Measurements from ENCODE around the gene FGFR2. TPM values are rescaled to one million over a fixed set of nuclear protein-coding genes. Genes with fewer than 3 reads are reported as not detected.
"Not testable (repeated sequence)": the region's sequence is repeated elsewhere in the genome, so short reads cannot be mapped to it uniquely, and the experiment has no call there.

Gene FGFR2
- polyA plus RNA-seq, 1 donor from 2014 or later, result 14.8 TPM

DNA sequence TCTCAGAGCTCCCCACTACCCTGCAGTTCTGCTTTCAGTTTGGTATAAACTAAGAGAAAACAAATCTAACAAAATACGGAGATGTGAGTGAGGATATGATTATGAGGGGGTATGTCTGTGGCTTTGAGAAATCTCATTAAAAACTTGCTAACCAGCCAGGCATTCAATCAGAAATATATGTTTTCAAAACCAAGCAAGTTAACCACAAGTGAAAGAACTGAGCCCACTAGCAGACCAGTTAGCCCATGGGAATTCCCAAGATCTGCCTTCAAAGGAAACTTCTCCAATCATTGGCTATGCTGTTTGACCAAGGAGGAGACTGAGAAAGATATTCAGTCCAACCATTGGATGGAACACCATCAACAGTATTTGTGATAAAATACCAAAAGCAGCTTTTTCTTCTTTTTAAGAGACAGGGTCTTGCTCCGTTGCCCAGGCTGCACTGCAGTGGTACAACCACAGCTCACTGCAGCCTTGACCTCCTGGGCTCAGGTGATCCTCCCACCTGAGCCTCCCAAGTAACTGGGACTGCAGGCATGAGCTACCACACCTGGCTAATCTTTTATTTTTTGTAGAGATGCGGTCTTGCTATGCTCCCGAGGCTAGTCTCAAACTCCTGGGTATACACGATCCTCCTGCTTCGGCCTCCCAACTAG lies 41.2 kb downstream of the FGFR2 start:
- Histone ChIP-seq H3K27ac (ENCODE audit: low read length) (no peak overlapping the region), H4K20me1 (ENCODE audit: insufficient read depth) (no peaks in the 10 kb centered on the region), H3K9me2 (ENCODE audit: insufficient read depth, low read length) (no peaks in the 10 kb centered on the region), H3K4me3 (ENCODE audit: low read length) (no peak overlapping the region), H3K4me2 (ENCODE audit: low read length) (no peak overlapping the region), H3K9me3 (ENCODE audit: low read length) (no peaks in the 10 kb centered on the region), H3K36me3 (ENCODE audit: insufficient read depth, low read length) (no peaks in the 10 kb centered on the region), H3F3A (ENCODE audit: insufficient read depth, low read length, poor library complexity, severe bottlenecking) (no peaks in the 10 kb centered on the region), H3K27me3 (ENCODE audit: insufficient read depth, low read depth, low read length) (peaks cover 14% of the 10 kb centered on the region), H3K79me2 (replicated peaks; ENCODE audit: insufficient read depth, low read length) (no peaks in the 10 kb centered on the region), H3K9ac (ENCODE audit: low read length) (no peak overlapping the region), H2AFZ (ENCODE audit: low read depth, low read length) (no peak overlapping the region)
- no peak for TF ChIP-seq POLR2AphosphoS5 (IDR thresholded peaks at IDR 0.05)
- TF ChIP-seq EP300 (conservative IDR thresholded peaks at IDR 0.05; ENCODE audit: poor library complexity, severe bottlenecking), result no peak
- no peak for TF ChIP-seq EZH2 (IDR thresholded peaks at IDR 0.05; ENCODE audit: borderline replicate concordance, insufficient read depth, low read length, poor library complexity, severe bottlenecking)
- TF ChIP-seq TAF1 (IDR thresholded peaks at IDR 0.05; ENCODE audit: low read depth), result no peak
- TF ChIP-seq RAD21 (conservative IDR thresholded peaks at IDR 0.05), result no peak
- TF ChIP-seq, protein P1, sequence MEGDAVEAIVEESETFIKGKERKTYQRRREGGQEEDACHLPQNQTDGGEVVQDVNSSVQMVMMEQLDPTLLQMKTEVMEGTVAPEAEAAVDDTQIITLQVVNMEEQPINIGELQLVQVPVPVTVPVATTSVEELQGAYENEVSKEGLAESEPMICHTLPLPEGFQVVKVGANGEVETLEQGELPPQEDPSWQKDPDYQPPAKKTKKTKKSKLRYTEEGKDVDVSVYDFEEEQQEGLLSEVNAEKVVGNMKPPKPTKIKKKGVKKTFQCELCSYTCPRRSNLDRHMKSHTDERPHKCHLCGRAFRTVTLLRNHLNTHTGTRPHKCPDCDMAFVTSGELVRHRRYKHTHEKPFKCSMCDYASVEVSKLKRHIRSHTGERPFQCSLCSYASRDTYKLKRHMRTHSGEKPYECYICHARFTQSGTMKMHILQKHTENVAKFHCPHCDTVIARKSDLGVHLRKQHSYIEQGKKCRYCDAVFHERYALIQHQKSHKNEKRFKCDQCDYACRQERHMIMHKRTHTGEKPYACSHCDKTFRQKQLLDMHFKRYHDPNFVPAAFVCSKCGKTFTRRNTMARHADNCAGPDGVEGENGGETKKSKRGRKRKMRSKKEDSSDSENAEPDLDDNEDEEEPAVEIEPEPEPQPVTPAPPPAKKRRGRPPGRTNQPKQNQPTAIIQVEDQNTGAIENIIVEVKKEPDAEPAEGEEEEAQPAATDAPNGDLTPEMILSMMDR (IDR thresholded peaks at IDR 0.05; ENCODE audit: poor library complexity, severe bottlenecking), result no peak
- no peak for TF ChIP-seq REST (IDR thresholded peaks at IDR 0.05; ENCODE audit: borderline replicate concordance)
- TF ChIP-seq MXI1 (conservative IDR thresholded peaks at IDR 0.05; ENCODE audit: poor library complexity, severe bottlenecking), result no peak
- no peak for TF ChIP-seq SMC3 (conservative IDR thresholded peaks at IDR 0.05; ENCODE audit: poor library complexity)

DNA sequence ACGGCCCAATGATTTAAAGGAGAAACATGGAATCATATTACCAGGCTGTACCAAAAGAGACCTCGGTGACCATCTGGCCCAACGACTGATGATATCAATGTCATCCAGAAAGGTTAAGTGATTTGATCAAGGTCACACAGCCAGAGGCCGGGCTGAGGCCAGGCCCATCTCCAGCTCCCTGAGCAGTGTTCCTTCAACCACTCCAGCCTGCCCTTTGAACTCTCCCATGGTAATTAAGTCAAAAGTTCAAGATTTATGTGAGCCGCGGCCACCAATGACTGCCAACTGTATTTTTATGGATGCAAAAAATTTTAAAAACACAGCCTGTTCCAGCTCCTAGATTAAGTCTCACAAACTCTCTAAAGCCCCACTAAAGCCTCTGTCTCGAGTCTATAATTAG lies 41.8 kb downstream of the FGFR2 start:
- Histone ChIP-seq H3K36me3 (ENCODE audit: insufficient read depth, low read length) (no peaks in the 10 kb centered on the region), H3K4me3 (ENCODE audit: low read length) (no peak overlapping the region), H3K9me3 (ENCODE audit: low read length) (no peaks in the 10 kb centered on the region), H3K4me2 (ENCODE audit: low read length) (no peak overlapping the region), H3K9me2 (ENCODE audit: insufficient read depth, low read length) (no peaks in the 10 kb centered on the region), H4K20me1 (ENCODE audit: insufficient read depth) (no peaks in the 10 kb centered on the region), H3K27me3 (ENCODE audit: insufficient read depth, low read depth, low read length) (peaks cover 14% of the 10 kb centered on the region), H2AFZ (ENCODE audit: low read depth, low read length) (no peak overlapping the region), H3K9ac (ENCODE audit: low read length) (no peak overlapping the region), H3K79me2 (replicated peaks; ENCODE audit: insufficient read depth, low read length) (no peaks in the 10 kb centered on the region), H3F3A (ENCODE audit: insufficient read depth, low read length, poor library complexity, severe bottlenecking) (no peaks in the 10 kb centered on the region), H3K27ac (ENCODE audit: low read length) (no peak overlapping the region)
- no peak for TF ChIP-seq RAD21 (conservative IDR thresholded peaks at IDR 0.05)

GRCh38 chr10:121554916-121555315 lies 43.3 kb downstream of the FGFR2 start:
- H3K9me2 ChIP-seq (ENCODE audit: insufficient read depth, low read length); H3F3A ChIP-seq (ENCODE audit: insufficient read depth, low read length, poor library complexity, severe bottlenecking); H3K9ac ChIP-seq (ENCODE audit: low read length); H3K79me2 ChIP-seq (replicated peaks; ENCODE audit: insufficient read depth, low read length); H3K9me3 ChIP-seq (ENCODE audit: low read length); H3K27ac ChIP-seq (ENCODE audit: low read length); H3K4me2 ChIP-seq (ENCODE audit: low read length); H4K20me1 ChIP-seq (ENCODE audit: insufficient read depth); H3K4me3 ChIP-seq (ENCODE audit: low read length); H2AFZ ChIP-seq (ENCODE audit: low read depth, low read length); H3K36me3 ChIP-seq (ENCODE audit: insufficient read depth, low read length): not testable (repeated sequence)
- H3K27me3 ChIP-seq (ENCODE audit: insufficient read depth, low read depth, low read length), result peaks cover 14% of the 10 kb centered on the region
